OCI-LY7 (cell line): ENCODE data around the gene HNMT.

Source experiments
- EZH2phosphoT487 ChIP-seq: fragments of 200-600 bp; sonication (generic); IDR thresholded peaks from 2 replicates; pipeline ENCODE4 v1.6.1; 2018; ENCODE audit warnings: low read depth, borderline replicate concordance, mild to moderate bottlenecking, mixed run types, antibody characterized with exemption, low read length, moderate library complexity, mixed read lengths
- TF ChIP-seq, protein P1 (sequence below): fragments of 200-600 bp; sonication (generic); conservative IDR thresholded peaks from 2 replicates; pipeline ENCODE4 v1.5.1; 2014; ENCODE audit warnings: mild to moderate bottlenecking, antibody characterized with exemption, low read length, moderate library complexity, mixed read lengths

DNA sequence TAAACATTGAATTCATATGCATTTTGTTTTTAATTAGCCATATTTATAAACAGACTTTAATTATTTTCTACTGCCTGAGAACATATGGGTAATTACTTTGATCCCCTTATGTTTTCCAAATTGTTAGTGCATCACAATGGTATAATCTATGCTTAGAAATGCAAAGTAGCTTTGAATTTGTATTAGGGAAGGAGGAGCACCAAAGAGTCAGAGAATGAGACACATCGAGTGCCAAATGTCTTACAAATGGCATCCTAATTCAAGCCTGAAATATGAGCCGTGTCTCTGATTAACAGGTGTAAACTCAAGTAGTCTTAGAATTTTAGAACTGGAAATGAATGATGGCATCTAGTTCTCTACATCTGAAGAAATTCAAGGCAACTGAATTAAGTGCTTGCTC lies 8.7 kb upstream of the HNMT start:
- TF ChIP-seq, protein P1, sequence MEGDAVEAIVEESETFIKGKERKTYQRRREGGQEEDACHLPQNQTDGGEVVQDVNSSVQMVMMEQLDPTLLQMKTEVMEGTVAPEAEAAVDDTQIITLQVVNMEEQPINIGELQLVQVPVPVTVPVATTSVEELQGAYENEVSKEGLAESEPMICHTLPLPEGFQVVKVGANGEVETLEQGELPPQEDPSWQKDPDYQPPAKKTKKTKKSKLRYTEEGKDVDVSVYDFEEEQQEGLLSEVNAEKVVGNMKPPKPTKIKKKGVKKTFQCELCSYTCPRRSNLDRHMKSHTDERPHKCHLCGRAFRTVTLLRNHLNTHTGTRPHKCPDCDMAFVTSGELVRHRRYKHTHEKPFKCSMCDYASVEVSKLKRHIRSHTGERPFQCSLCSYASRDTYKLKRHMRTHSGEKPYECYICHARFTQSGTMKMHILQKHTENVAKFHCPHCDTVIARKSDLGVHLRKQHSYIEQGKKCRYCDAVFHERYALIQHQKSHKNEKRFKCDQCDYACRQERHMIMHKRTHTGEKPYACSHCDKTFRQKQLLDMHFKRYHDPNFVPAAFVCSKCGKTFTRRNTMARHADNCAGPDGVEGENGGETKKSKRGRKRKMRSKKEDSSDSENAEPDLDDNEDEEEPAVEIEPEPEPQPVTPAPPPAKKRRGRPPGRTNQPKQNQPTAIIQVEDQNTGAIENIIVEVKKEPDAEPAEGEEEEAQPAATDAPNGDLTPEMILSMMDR = no peak
- no peak for TF ChIP-seq EZH2phosphoT487
